Fibroblast of lung (primary cell): Measurements from ENCODE around the gene BATF. TPM values are rescaled to one million over a fixed set of nuclear protein-coding genes. Genes with fewer than 3 reads are reported as not detected.

Experiments
- DNase-seq, 2 donors: peaks; one replicate each; pipeline versions ENCODE4 v3.0.0 to v3.0.0-alpha.2; 2010; ENCODE audit warnings: low read depth in 2 of 2
- H2AFZ ChIP-seq: 2 replicates; pipeline ENCODE4 v1.5.1; 2012; ENCODE audit warnings: low read length, control low read depth, inconsistent platforms
- H3K27ac ChIP-seq: 2 replicates; pipeline ENCODE4 v1.5.1; 2011; ENCODE audit warnings: low read length, control low read depth; ENCODE audit not compliant: insufficient read depth
- H3K27me3 ChIP-seq: 2 replicates; pipeline ENCODE4 v1.5.1; 2011; ENCODE audit warnings: mild to moderate bottlenecking, low read length; ENCODE audit not compliant: control insufficient read depth, insufficient read depth
- H3K36me3 ChIP-seq: 2 replicates; pipeline ENCODE4 v1.5.1; 2011; ENCODE audit warnings: low read length; ENCODE audit not compliant: control insufficient read depth, insufficient read depth
- H3K4me1 ChIP-seq: 2 replicates; pipeline ENCODE4 v1.5.1; 2011; ENCODE audit warnings: low read length; ENCODE audit not compliant: control insufficient read depth, insufficient read depth; ENCODE audit errors: extremely low read depth
- H3K4me2 ChIP-seq: 2 replicates; pipeline ENCODE4 v1.5.1; 2011; ENCODE audit warnings: low read length, control low read depth; ENCODE audit not compliant: insufficient read depth; ENCODE audit errors: extremely low read depth
- H3K4me3 ChIP-seq, 4 experiments: fragments of 200-600 bp in 1 of 4; sonication (generic) in 1 of 4; replicated peaks in 1 of 4; 2 replicates each; pipeline ENCODE4 v1.5.1; 2011 to 2016; ENCODE audit warnings: low read length in 4 of 4, low read depth in 3 of 4, mild to moderate bottlenecking in 3 of 4, control low read depth in 2 of 4, inconsistent platforms in 1 of 4, mixed read lengths in 1 of 4; ENCODE audit not compliant: insufficient read depth in 1 of 4; ENCODE audit errors: control extremely low read depth in 1 of 4
- H3K79me2 ChIP-seq: 2 replicates; pipeline ENCODE4 v1.5.1; 2012; ENCODE audit warnings: mild to moderate bottlenecking, low read length, inconsistent platforms; ENCODE audit not compliant: control insufficient read depth, insufficient read depth
- H3K9ac ChIP-seq: 2 replicates; pipeline ENCODE4 v1.5.1; 2011; ENCODE audit warnings: mild to moderate bottlenecking, low read length, control low read depth; ENCODE audit not compliant: insufficient read depth
- H3K9me3 ChIP-seq: 2 replicates; pipeline ENCODE4 v1.5.1; 2012; ENCODE audit warnings: low read depth, low read length; ENCODE audit not compliant: control insufficient read depth, insufficient read depth
- H4K20me1 ChIP-seq: 2 replicates; pipeline ENCODE4 v1.5.1; 2011; ENCODE audit warnings: low read length; ENCODE audit not compliant: control insufficient read depth, insufficient read depth; ENCODE audit errors: extremely low read depth
- CTCF ChIP-seq, 2 donors: IDR thresholded peaks in 1 of 2; conservative IDR thresholded peaks in 1 of 2; 1 replicate in 1 of 2; 2 replicates in 1 of 2; pipeline ENCODE4 v1.5.1; 2011 to 2012; ENCODE audit warnings: low read length in 2 of 2, control low read depth in 1 of 2, inconsistent platforms in 1 of 2, low read depth in 1 of 2, mild to moderate bottlenecking in 1 of 2
- EZH2 ChIP-seq: IDR thresholded peaks from 2 replicates; pipeline ENCODE4 v1.5.1; 2012; ENCODE audit warnings: low read length, control low read depth, mild to moderate bottlenecking; ENCODE audit errors: missing control alignments
- polyA plus RNA-seq, 2 donors: library from polyadenylated mRNA; depleted of rRNA in 1 of 2; stranded (reverse) in 1 of 2; unstranded in 1 of 2; fragments of >200 nt; gene quantifications; 2 replicates each; pipeline ENCODE4 v1.2.1, GENCODE V29; 2011 to 2012; ENCODE audit warnings: missing spikeins in 1 of 2
- total RNA-seq: library from RNA; depleted of rRNA; stranded (reverse); fragments of >200 nt; gene quantifications from 2 replicates; pipeline ENCODE4 v1.2.1, GENCODE V29; 2014

BATF gene
- total and polyA plus RNA-seq, 2 donors (not counting 1 experiment from before 2014, with no cell fraction given) = 0.50 TPM; not detected in 1

GRCh38 chr14:75519394-75519793 is 2.9 kb upstream of the BATF start:
- Histone ChIP-seq H3K27ac (no peak overlapping the region), H3K9ac (no peak overlapping the region), H3K27me3 (peaks cover 2% of the 10 kb centered on the region), H3K36me3 (no peaks in the 10 kb centered on the region), H3K4me3 (no peak overlapping the region), H3K9me3 (no peaks in the 10 kb centered on the region), H2AFZ (no peak overlapping the region), H3K4me1 (no peaks in the 10 kb centered on the region), H3K79me2 (no peaks in the 10 kb centered on the region), H3K4me2 (no peak overlapping the region), H4K20me1 (no peaks in the 10 kb centered on the region)
- no peak for DNase-seq
- TF ChIP-seq CTCF (conservative IDR thresholded peaks at IDR 0.05 in 1 of 2, IDR thresholded peaks at IDR 0.05 in 1 of 2; ENCODE audit: low read depth in 1 of 2, low read length in 2 of 2) (no peak), EZH2 (no peak)

- H3K36me3 ChIP-seq = no peaks in the 10 kb centered on the region
- H3K4me1 ChIP-seq = no peaks in the 10 kb centered on the region
- H3K4me2 ChIP-seq = no peak overlapping the region
- DNase-seq = peak in 1 of 2 donors; percentile 79
- no peak overlapping the region for H3K9ac ChIP-seq
- no peak overlapping the region for H3K27ac ChIP-seq
- H4K20me1 ChIP-seq = no peaks in the 10 kb centered on the region
- H3K4me3 ChIP-seq = no peak overlapping the region
- H3K27me3 ChIP-seq = peaks cover 2% of the 10 kb centered on the region
- H3K79me2 ChIP-seq = no peaks in the 10 kb centered on the region
- H3K9me3 ChIP-seq = no peaks in the 10 kb centered on the region
- no peak overlapping the region for H2AFZ ChIP-seq
- no peak for TF ChIP-seq EZH2
- no peak for TF ChIP-seq CTCF (conservative IDR thresholded peaks at IDR 0.05 in 1 of 2, IDR thresholded peaks at IDR 0.05 in 1 of 2; ENCODE audit: low read depth in 1 of 2, low read length in 2 of 2)
Observed at GRCh38 chr14:75519826-75520728, 2.2 kb upstream of the BATF start.

- Histone ChIP-seq H3K79me2 (no peaks in the 10 kb centered on the region), H3K36me3 (no peaks in the 10 kb centered on the region), H3K4me1 (no peaks in the 10 kb centered on the region), H3K27me3 (peaks cover 2% of the 10 kb centered on the region), H3K9ac (no peak overlapping the region), H3K4me2 (no peak overlapping the region), H2AFZ (no peak overlapping the region), H3K4me3 (no peak overlapping the region), H3K27ac (no peak overlapping the region), H4K20me1 (no peaks in the 10 kb centered on the region), H3K9me3 (no peaks in the 10 kb centered on the region)
- no peak for DNase-seq
- no peak for TF ChIP-seq EZH2
- no peak for TF ChIP-seq CTCF (conservative IDR thresholded peaks at IDR 0.05 in 1 of 2, IDR thresholded peaks at IDR 0.05 in 1 of 2; ENCODE audit: low read depth in 1 of 2, low read length in 2 of 2)
Observed at GRCh38 chr14:75520852-75521251, 1.4 kb upstream of the BATF start.
